ENCODE data around the gene PAM16.

- no peak for TF ChIP-seq EZH2phosphoT487 (IDR thresholded peaks at IDR 0.05; ENCODE audit: insufficient read depth, low read depth)
- TF ChIP-seq EZH2 (IDR thresholded peaks at IDR 0.05; ENCODE audit: insufficient read depth, poor library complexity, severe bottlenecking), result no peak
Measured at GRCh38 chr16:4381072-4381934, 30.2 kb upstream of the PAM16 start.

Measured in GM23248 (cell line).